ENCODE data around the gene B4GALNT3. TPM values are rescaled to one million over a fixed set of nuclear protein-coding genes. Genes with fewer than 3 reads are reported as not detected.

Gene B4GALNT3
- total and polyA plus RNA-seq, 9 donors, result 0.58 to 4.2 (median 1.7) TPM

DNA sequence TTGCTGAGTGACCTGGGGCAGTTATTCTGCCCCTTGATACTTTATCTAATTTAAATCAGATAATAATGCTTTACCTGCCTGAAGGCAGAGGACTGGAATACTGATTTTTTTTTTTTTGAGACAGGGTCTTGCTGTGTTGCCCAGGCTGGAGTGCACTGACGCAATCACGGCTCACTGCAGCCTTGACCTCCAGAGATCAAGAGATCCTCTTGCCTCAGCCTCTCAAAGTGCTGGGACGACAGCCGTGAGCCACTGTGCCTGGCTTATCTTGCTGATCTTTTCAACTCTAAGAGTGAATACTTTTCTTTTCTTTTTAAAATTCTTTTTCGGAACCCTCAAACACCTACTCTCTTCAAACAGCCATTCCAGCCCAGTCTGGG lies 699 bp upstream of the B4GALNT3 start:
- H3K4me3 ChIP-seq, result peak overlapping the region; percentile 49
- no peak overlapping the region for H3K27ac ChIP-seq
- H3K27me3 ChIP-seq, result no peaks in the 10 kb centered on the region
- 19 to 51% (median 26%) methylated on average over 5 of the region's 5 CpGs for WGBS, 3 donors
- no peaks in the 10 kb centered on the region for H3K9me3 ChIP-seq
- intact Hi-C loops (cut with DNase I), result loop anchor here in 1 of 4 donors (5.0 kb wide), 1 partner anchor 88 kb away; no protein-coding TSS in a partner anchor
- TF ChIP-seq, protein P1, sequence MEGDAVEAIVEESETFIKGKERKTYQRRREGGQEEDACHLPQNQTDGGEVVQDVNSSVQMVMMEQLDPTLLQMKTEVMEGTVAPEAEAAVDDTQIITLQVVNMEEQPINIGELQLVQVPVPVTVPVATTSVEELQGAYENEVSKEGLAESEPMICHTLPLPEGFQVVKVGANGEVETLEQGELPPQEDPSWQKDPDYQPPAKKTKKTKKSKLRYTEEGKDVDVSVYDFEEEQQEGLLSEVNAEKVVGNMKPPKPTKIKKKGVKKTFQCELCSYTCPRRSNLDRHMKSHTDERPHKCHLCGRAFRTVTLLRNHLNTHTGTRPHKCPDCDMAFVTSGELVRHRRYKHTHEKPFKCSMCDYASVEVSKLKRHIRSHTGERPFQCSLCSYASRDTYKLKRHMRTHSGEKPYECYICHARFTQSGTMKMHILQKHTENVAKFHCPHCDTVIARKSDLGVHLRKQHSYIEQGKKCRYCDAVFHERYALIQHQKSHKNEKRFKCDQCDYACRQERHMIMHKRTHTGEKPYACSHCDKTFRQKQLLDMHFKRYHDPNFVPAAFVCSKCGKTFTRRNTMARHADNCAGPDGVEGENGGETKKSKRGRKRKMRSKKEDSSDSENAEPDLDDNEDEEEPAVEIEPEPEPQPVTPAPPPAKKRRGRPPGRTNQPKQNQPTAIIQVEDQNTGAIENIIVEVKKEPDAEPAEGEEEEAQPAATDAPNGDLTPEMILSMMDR (IDR thresholded peaks at IDR 0.05), result no peak
- no peak for TF ChIP-seq EP300 (IDR thresholded peaks at IDR 0.05)
- no peak for TF ChIP-seq POLR2A (IDR thresholded peaks at IDR 0.05)
- no peaks in the 10 kb centered on the region for H3K36me3 ChIP-seq
- H3K4me1 ChIP-seq (ENCODE audit: insufficient read depth), result peaks cover 2% of the 10 kb centered on the region
- no peak for DNase-seq

DNA sequence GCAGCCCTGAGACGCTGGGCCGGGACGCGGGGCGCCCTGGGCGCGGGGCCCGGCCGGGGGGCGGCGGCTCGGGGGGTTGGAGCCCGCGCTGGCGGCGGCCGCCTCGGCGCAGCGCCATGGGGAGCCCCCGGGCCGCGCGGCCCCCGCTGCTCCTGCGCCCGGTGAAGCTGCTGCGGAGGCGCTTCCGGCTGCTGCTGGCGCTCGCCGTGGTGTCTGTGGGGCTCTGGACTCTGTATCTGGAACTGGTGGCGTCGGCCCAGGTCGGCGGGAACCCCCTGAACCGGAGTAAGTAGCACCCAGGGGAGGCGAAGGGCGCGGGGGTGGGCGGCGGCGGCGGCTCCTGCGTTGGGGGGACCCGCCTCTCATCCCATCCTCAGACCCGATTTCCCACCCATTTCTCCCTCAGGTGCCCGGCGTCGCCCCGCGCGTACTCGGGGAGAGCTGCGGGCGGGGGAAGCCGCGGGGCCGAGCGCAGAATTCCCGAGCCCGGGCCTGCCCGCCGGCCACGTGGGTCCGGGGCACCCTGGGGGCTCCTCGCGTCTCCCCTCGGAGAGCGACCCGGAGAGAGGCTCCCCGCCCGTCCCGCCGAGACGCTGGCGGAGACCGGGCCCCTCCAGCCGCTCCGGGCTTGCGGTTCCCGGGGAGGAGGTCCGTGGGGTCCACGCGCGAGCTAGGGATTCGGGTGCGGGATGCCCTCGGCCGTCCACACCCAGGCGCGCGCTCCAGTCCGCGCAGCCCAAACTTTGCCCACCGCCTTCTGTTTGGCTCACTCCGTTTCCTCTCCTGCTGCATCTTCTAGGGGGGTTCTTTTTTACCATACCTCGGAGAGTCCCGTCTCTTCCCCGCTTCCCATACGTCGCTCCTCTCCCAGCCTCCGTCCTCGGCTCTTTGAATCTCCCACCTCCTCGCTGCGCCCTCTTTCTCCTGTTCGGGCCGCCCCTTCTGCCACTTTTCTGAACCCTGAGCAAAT lies 807 bp downstream of the B4GALNT3 start:
- WGBS, 3 donors, result 2 to 13% (median 4%) methylated on average over 31 to 109 of the region's 109 CpGs
- intact Hi-C loops (cut with DNase I), result no loop called here
- H3K4me3 ChIP-seq, result peak overlapping the region; percentile 49
- H3K4me1 ChIP-seq (ENCODE audit: insufficient read depth), result peaks cover 2% of the 10 kb centered on the region
- H3K36me3 ChIP-seq, result no peaks in the 10 kb centered on the region
- TF ChIP-seq POLR2A (IDR thresholded peaks at IDR 0.05) (no peak), EP300 (IDR thresholded peaks at IDR 0.05) (no peak)
- TF ChIP-seq, protein P1 (IDR thresholded peaks at IDR 0.05), result no peak
- no peaks in the 10 kb centered on the region for H3K27me3 ChIP-seq
- no peak overlapping the region for H3K27ac ChIP-seq
- no peaks in the 10 kb centered on the region for H3K9me3 ChIP-seq
- DNase-seq, result peak; percentile 23 to 62 (median 43)

DNA sequence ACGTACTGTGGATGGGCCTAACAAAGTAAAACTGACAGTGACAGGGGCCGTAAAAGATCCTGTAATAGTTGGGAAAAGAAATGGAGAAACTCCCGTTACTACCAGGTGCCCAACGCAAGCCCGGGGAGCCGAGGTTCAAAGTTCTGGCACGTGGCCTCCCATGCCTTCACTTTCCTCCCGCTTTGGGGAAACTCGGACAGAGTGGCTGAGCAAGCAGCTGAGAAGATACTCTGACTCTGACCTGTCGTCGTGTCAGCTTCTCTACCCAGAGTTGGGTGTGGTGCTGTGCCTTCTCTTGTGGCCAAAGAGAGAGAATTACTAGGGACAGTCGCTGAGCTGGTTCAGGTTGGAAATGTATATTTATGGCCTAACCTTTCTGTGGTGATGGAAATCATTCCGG lies 1.7 kb downstream of the B4GALNT3 start:
- 80 to 85% (median 80%) methylated on average over 13 of the region's 13 CpGs for WGBS, 3 donors
- H3K9me3 ChIP-seq, result no peaks in the 10 kb centered on the region
- intact Hi-C loops (cut with DNase I), result no loop called here
- no peaks in the 10 kb centered on the region for H3K27me3 ChIP-seq
- no peaks in the 10 kb centered on the region for H3K36me3 ChIP-seq
- no peak overlapping the region for H3K27ac ChIP-seq
- TF ChIP-seq POLR2A (IDR thresholded peaks at IDR 0.05) (no peak), EP300 (IDR thresholded peaks at IDR 0.05) (no peak)
- TF ChIP-seq, protein P1 (IDR thresholded peaks at IDR 0.05), result no peak
- peaks cover 2% of the 10 kb centered on the region for H3K4me1 ChIP-seq (ENCODE audit: insufficient read depth)
- DNase-seq, result no peak
- H3K4me3 ChIP-seq, result no peak overlapping the region

DNA sequence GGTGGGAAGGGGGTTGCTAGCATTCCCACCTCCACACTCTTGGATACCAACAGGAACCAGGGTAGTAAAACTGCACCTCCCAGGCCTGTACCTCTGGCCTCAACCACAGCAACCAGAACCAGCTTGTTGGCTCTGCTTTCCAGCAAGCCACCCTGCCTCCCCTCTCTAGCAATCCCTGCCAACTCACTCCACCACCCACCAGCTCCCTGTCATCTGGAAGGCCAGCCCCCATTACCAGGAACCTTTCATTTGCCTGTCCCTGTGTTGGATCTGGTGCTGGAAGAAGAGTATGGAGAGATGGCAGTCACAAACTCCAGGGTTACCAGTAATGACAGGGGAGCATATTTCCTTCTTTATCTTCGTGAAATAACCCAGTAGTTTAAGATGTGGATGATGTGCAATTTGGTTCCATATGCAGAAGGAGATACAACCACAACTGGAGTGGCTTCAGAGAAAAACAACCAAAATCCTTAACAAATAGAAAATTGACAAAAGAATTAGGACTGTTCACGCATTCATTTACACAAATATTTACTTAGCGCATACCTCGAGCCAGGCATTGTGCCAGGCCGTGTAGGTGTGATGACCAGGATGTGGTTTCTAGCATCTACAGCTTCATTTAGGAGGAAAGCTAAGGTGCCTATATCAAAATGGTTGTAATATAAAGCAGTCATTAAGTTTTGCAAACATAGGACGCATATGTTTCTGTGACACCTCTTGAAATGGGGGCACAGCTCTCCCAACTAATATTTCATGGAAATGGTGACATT lies 3.4 kb downstream of the B4GALNT3 start:
- DNase-seq, result no peak
- TF ChIP-seq POLR2A (IDR thresholded peaks at IDR 0.05), result no peak
- TF ChIP-seq EP300 (IDR thresholded peaks at IDR 0.05), result no peak
- TF ChIP-seq, protein P1 (IDR thresholded peaks at IDR 0.05), result no peak
- no peaks in the 10 kb centered on the region for H3K27me3 ChIP-seq
- no peak overlapping the region for H3K27ac ChIP-seq
- WGBS, 3 donors, result 79 to 86% (median 83%) methylated on average over 6 of the region's 6 CpGs
- H3K4me3 ChIP-seq, result no peak overlapping the region
- H3K4me1 ChIP-seq (ENCODE audit: insufficient read depth), result peaks cover 2% of the 10 kb centered on the region
- H3K9me3 ChIP-seq, result no peaks in the 10 kb centered on the region
- H3K36me3 ChIP-seq, result no peaks in the 10 kb centered on the region
- intact Hi-C loops (cut with DNase I), result no loop called here

Data from ovary (tissue), 9 donors.